Vagina (tissue), 2 donors: ENCODE measurements around the gene PRCP.

Source experiments
- CTCF ChIP-seq, 3 experiments: fragments of 450-650 bp in 2 of 3; fragments of 200-600 bp in 1 of 3; sonication (generic) in 1 of 3; IDR thresholded peaks; one replicate each; pipeline ENCODE4 v1.5.1; 2017 to 2019; ENCODE audit warnings: antibody characterized with exemption in 3 of 3, mild to moderate bottlenecking in 2 of 3, moderate library complexity in 2 of 3
- POLR2A ChIP-seq, 2 donors: fragments of 450-650 bp; IDR thresholded peaks; one replicate each; pipeline ENCODE4 v1.6.1; 2017; ENCODE audit warnings: antibody characterized with exemption in 2 of 2, mild to moderate bottlenecking in 2 of 2, moderate library complexity in 2 of 2

- TF ChIP-seq POLR2A (IDR thresholded peaks at IDR 0.05) (no peak), CTCF (IDR thresholded peaks at IDR 0.05) (no peak)
These were observed 67.2 kb downstream of the PRCP start for GRCh38 chr11:82832983-82833382.
